HCT116 (cell line): ENCODE results near the gene SMG6. TPM values are rescaled to one million over a fixed set of nuclear protein-coding genes. Genes with fewer than 3 reads are reported as not detected.

ENCODE experiments used
- ATAC-seq: fragments of 200-7000 bp; cut with Tn5 transposase; 2 replicates; pipeline ENCODE4 v1.9.1; 2020; ENCODE audit warnings: mild to moderate bottlenecking, moderate library complexity
- BruUV-seq: library from RNA; stranded (reverse); fragments of 400-500 nt; replicated peaks from 2 replicates; lab custom pipeline; 2021; lab: Mats Ljungman, UMichigan
- CTCF ChIA-PET: fragments of 300-600 bp; sonication (Branson Sonifier 250); formaldehyde crosslinking; loops from one replicate; lab custom pipeline; 2021; ENCODE audit warnings: antibody characterized with exemption; lab: Charles Lee
- POLR2A ChIA-PET: fragments of 300-600, 350-600 bp; sonication (Branson Sonifier 250); formaldehyde crosslinking; loops from one replicate; lab custom pipeline; 2021; ENCODE audit warnings: antibody characterized with exemption; lab: Charles Lee
- RAD21 ChIA-PET, 2 experiments: fragments of 300-600 bp; sonication (Branson Sonifier 250); formaldehyde crosslinking; loops; one replicate each; lab custom pipeline; 2023; ENCODE audit warnings: low total read pairs in 2 of 2; ENCODE audit not compliant: uncharacterized antibody in 2 of 2, unreplicated experiment in 2 of 2, low non-redundant PET in 1 of 2; lab: Charles Lee
- DNase-seq: peaks from one replicate; pipeline ENCODE4 v3.0.0-alpha.2; 2010; ENCODE audit warnings: low read depth, low spot score
- H2AFZ ChIP-seq: fragments of 200-600 bp; shearing (Covaris generic), sonication (generic); 2 replicates; pipeline ENCODE4 v1.6.1; 2017; ENCODE audit warnings: low read depth, mixed run types, mixed read lengths, antibody characterized with exemption, low read length; ENCODE audit not compliant: poor library complexity, severe bottlenecking
- H3K27ac ChIP-seq: 2 replicates; pipeline ENCODE4 v1.5.1; 2012; ENCODE audit warnings: low read depth, low read length
- H3K27me3 ChIP-seq: fragments of 200-600 bp; sonication (generic); 2 replicates; pipeline ENCODE4 v1.6.1; 2016; ENCODE audit warnings: mixed run types, low read length, mixed read lengths; ENCODE audit not compliant: insufficient read depth
- H3K36me3 ChIP-seq, 2 experiments: fragments of 200-500 bp in 1 of 2; fragments of 200-600 bp in 1 of 2; sonication (Bioruptor generic) in 1 of 2; sonication (generic) in 1 of 2; 2 replicates each; pipeline versions ENCODE4 v1.5.1 to v1.6.1; 2014 to 2016; ENCODE audit warnings: low read length in 2 of 2, inconsistent platforms in 1 of 2, mixed read lengths in 1 of 2, mixed run types in 1 of 2; ENCODE audit not compliant: insufficient read depth in 2 of 2, control insufficient read depth in 1 of 2
- H3K4me1 ChIP-seq, 2 experiments: fragments of 200-600 bp in 1 of 2; sonication (generic) in 1 of 2; 2 replicates each; pipeline versions ENCODE4 v1.5.1 to v1.6.1; 2012 to 2017; ENCODE audit warnings: low read length in 2 of 2, inconsistent platforms in 1 of 2, mild to moderate bottlenecking in 1 of 2, mixed read lengths in 1 of 2, mixed run types in 1 of 2, moderate library complexity in 1 of 2; ENCODE audit not compliant: insufficient read depth in 2 of 2, control insufficient read depth in 1 of 2
- H3K4me2 ChIP-seq: fragments of 200-600 bp; sonication (generic); 2 replicates; pipeline ENCODE4 v1.6.1; 2017; ENCODE audit warnings: mixed run types, low read length, mixed read lengths
- H3K4me3 ChIP-seq, 2 experiments: fragments of 200-600 bp in 1 of 2; sonication (generic) in 1 of 2; replicated peaks in 1 of 2; 2 replicates each; pipeline ENCODE4 v1.5.1; 2011 to 2016; ENCODE audit warnings: low read length in 2 of 2, control low read depth in 1 of 2, low read depth in 1 of 2, mild to moderate bottlenecking in 1 of 2, mixed read lengths in 1 of 2, mixed run types in 1 of 2
- H3K79me2 ChIP-seq: fragments of 200-600 bp; sonication (generic); 2 replicates; pipeline ENCODE4 v1.6.1; 2017; ENCODE audit warnings: mild to moderate bottlenecking, mixed run types, low read length, moderate library complexity, mixed read lengths; ENCODE audit not compliant: insufficient read depth
- H3K9ac ChIP-seq: fragments of 200-600 bp; sonication (generic); 2 replicates; pipeline ENCODE4 v1.6.1; 2016; ENCODE audit warnings: low read length, mixed read lengths
- H3K9me2 ChIP-seq: fragments of 200-600 bp; sonication (generic), shearing (Covaris generic); 2 replicates; pipeline ENCODE4 v1.6.1; 2017; ENCODE audit warnings: mixed run types, mild to moderate bottlenecking, moderate library complexity; ENCODE audit not compliant: insufficient read depth
- H3K9me3 ChIP-seq, 2 experiments: fragments of 200-500 bp in 1 of 2; fragments of 200-600 bp in 1 of 2; sonication (Bioruptor generic) in 1 of 2; sonication (generic) in 1 of 2; 2 replicates each; pipeline ENCODE4 v1.6.1; 2014 to 2017; ENCODE audit warnings: low read length in 2 of 2, mixed read lengths in 2 of 2, inconsistent platforms in 1 of 2, low read depth in 1 of 2, mild to moderate bottlenecking in 1 of 2, mixed run types in 1 of 2, moderate library complexity in 1 of 2; ENCODE audit not compliant: control insufficient read depth in 1 of 2, insufficient read depth in 1 of 2
- H4K20me1 ChIP-seq: fragments of 200-600 bp; sonication (generic), shearing (Covaris generic); 2 replicates; pipeline ENCODE4 v1.6.1; 2017; ENCODE audit warnings: mixed run types, mild to moderate bottlenecking, moderate library complexity; ENCODE audit not compliant: insufficient read depth
- CBX3 ChIP-seq: IDR thresholded peaks from 2 replicates; pipeline ENCODE4 v1.6.1; 2012; ENCODE audit warnings: low read depth
- CEBPB ChIP-seq: IDR thresholded peaks from 2 replicates; pipeline ENCODE4 v1.6.1; 2012; ENCODE audit warnings: low read depth
- EGR1 ChIP-seq: IDR thresholded peaks from 2 replicates; pipeline ENCODE4 v1.6.1; 2012; ENCODE audit warnings: low read depth
- EZH2 ChIP-seq: fragments of 200-600 bp; sonication (generic); IDR thresholded peaks from 2 replicates; pipeline ENCODE4 v1.6.1; 2017; ENCODE audit warnings: antibody characterized with exemption, mixed run types
- POLR2AphosphoS5 ChIP-seq: IDR thresholded peaks from 2 replicates; pipeline ENCODE4 v1.6.1; 2011; ENCODE audit warnings: mild to moderate bottlenecking, low read depth, low read length, moderate library complexity
- SIN3A ChIP-seq: IDR thresholded peaks from 2 replicates; pipeline ENCODE4 v1.6.1; 2012; ENCODE audit warnings: low read depth
- SRF ChIP-seq: IDR thresholded peaks from 2 replicates; pipeline ENCODE4 v1.6.1; 2012; ENCODE audit warnings: low read depth
- TCF7L2 ChIP-seq: IDR thresholded peaks from 2 replicates; pipeline ENCODE4 v1.7.0; 2011; ENCODE audit warnings: borderline replicate concordance, inconsistent platforms; ENCODE audit not compliant: insufficient read depth, insufficient read length; ENCODE audit errors: extremely low read depth
- YY1 ChIP-seq: IDR thresholded peaks from 2 replicates; pipeline ENCODE4 v1.6.1; 2011; ENCODE audit warnings: low read length, low read depth, moderate library complexity, mild to moderate bottlenecking; ENCODE audit not compliant: insufficient replicate concordance; ENCODE audit errors: extremely low read depth
- ZFX ChIP-seq: fragments of 450-650 bp; IDR thresholded peaks from 2 replicates; pipeline ENCODE4 v1.6.1; 2017
- intact Hi-C: fragments of 100-400 bp; cut with micrococcal nuclease; formaldehyde crosslinking; loops from 2 replicates; pipeline ENCODE4 v1.10.0; 2022
- total RNA-seq: library from RNA; stranded (reverse); gene quantifications from one replicate; pipeline ENCODE4 v1.2.1, GENCODE V29; 2021; ENCODE audit not compliant: unreplicated experiment
- TF ChIP-seq, protein P1 (sequence below), 3 experiments: fragments of 200-600 bp in 1 of 3; sonication (generic) in 1 of 3; IDR thresholded peaks in 2 of 3; conservative IDR thresholded peaks in 1 of 3; 2 replicates each; pipeline ENCODE4 v1.5.1; 2012 to 2017; ENCODE audit warnings: low read depth in 2 of 3, low read length in 2 of 3, antibody characterized with exemption in 1 of 3, borderline replicate concordance in 1 of 3, control low read depth in 1 of 3, mild to moderate bottlenecking in 1 of 3, mixed read lengths in 1 of 3, mixed run types in 1 of 3, moderate library complexity in 1 of 3; ENCODE audit not compliant: insufficient read depth in 1 of 3
- TF ChIP-seq, protein P2 (sequence below): IDR thresholded peaks from 2 replicates; pipeline ENCODE4 v1.6.1; 2012
- TF ChIP-seq, protein P3 (sequence below): IDR thresholded peaks from 2 replicates; pipeline ENCODE4 v1.6.1; 2012; ENCODE audit warnings: low read depth

SMG6 gene
- total RNA-seq, 1 experiment from 2014 or later, result 23.1 TPM

DNA sequence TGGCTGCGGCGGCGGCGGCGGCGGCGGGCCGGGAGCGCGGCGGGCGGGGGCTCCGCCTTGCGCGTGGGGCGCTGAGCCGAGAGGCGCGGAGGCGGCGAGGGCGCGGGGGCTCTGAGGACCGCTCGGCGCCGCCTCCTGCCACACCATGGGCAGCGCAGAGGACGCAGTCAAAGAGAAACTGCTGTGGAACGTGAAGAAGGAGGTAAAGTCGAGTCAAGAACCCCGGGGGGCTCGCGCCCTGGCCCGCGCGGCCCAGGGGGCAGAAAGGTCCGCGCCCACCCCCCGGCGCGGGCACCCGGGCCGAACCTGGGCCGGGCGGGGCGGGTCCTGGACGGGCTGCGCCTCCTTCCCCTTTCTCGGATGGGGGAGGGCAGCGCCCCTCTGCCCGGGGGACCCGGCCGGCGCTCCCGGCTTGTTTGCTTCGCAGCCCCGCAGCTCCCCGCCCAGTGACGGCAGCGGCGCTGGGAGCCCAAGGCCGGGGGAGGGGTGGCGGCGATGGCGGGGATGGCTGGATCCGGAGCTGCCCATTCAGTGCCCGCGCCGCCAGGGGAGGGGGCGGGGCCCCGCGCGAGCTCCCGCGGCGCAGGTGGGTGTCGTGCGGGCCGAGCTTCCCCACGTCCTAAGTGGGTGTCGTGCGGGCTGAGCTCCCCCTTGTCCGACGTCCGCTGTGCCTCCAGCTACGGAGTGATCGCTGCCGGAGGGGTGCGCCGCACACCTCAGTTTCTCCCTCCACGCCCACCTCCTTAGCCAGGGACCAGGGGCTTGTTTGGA, 34.1 kb upstream of the SMG6 start:
- peaks cover 58% of the 10 kb centered on the region for H3K79me2 ChIP-seq

More for the DNA sequence above, 34.1 kb upstream of the SMG6 start:
- peak overlapping the region; percentile 95 for H3K4me2 ChIP-seq
- intact Hi-C loops, result loop anchor here (5.0 kb wide), 1 partner anchor 70 kb away; no protein-coding TSS in a partner anchor
- no peaks in the 10 kb centered on the region for H3K9me2 ChIP-seq
- POLR2A ChIA-PET, result interaction anchor here (0.5 to 1.3 kb wide), 4 partner anchors 10 to 350 kb away, joined by 3 to 7 read pairs (median 4); no protein-coding TSS in a partner anchor
- no peaks in the 10 kb centered on the region for H3K9me3 ChIP-seq
- peak overlapping the region; percentile 86 for H3K27ac ChIP-seq
- H3K27me3 ChIP-seq, result no peaks in the 10 kb centered on the region
- DNase-seq (no peak), ATAC-seq (peak; percentile 71)
- RAD21 ChIA-PET, result no interaction called here
- BruUV-seq, result no TSS peak
- peaks cover 13% of the 10 kb centered on the region; the same call in 1 of the 2 replicates for H4K20me1 ChIP-seq
- peak overlapping the region; percentile 82 to 99 for H3K4me3 ChIP-seq
- CTCF ChIA-PET, result interaction anchor here (0.7 to 1.5 kb wide), 4 partner anchors 10 to 78 kb away, joined by 3 to 14 read pairs (median 4); no protein-coding TSS in a partner anchor
- H3K9ac ChIP-seq, result peak overlapping the region; percentile 94
- peaks cover 20 to 38% of the 10 kb centered on the region in 2 experiments for H3K36me3 ChIP-seq
- TF ChIP-seq SRF, result no peak
- TF ChIP-seq YY1, result peak; percentile 50
- TF ChIP-seq CBX3, result no peak
- TF ChIP-seq, protein P1, sequence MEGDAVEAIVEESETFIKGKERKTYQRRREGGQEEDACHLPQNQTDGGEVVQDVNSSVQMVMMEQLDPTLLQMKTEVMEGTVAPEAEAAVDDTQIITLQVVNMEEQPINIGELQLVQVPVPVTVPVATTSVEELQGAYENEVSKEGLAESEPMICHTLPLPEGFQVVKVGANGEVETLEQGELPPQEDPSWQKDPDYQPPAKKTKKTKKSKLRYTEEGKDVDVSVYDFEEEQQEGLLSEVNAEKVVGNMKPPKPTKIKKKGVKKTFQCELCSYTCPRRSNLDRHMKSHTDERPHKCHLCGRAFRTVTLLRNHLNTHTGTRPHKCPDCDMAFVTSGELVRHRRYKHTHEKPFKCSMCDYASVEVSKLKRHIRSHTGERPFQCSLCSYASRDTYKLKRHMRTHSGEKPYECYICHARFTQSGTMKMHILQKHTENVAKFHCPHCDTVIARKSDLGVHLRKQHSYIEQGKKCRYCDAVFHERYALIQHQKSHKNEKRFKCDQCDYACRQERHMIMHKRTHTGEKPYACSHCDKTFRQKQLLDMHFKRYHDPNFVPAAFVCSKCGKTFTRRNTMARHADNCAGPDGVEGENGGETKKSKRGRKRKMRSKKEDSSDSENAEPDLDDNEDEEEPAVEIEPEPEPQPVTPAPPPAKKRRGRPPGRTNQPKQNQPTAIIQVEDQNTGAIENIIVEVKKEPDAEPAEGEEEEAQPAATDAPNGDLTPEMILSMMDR (IDR thresholded peaks at IDR 0.05 in 2 of 3, conservative IDR thresholded peaks at IDR 0.05 in 1 of 3; ENCODE audit: borderline replicate concordance in 1 of 3, insufficient read depth in 1 of 3, low read depth in 2 of 3, low read length in 2 of 3), result no peak
- TF ChIP-seq, protein P2, sequence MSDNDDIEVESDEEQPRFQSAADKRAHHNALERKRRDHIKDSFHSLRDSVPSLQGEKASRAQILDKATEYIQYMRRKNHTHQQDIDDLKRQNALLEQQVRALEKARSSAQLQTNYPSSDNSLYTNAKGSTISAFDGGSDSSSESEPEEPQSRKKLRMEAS, result no peak; the same call in 1 of the 2 replicates
- TF ChIP-seq, protein P3, sequence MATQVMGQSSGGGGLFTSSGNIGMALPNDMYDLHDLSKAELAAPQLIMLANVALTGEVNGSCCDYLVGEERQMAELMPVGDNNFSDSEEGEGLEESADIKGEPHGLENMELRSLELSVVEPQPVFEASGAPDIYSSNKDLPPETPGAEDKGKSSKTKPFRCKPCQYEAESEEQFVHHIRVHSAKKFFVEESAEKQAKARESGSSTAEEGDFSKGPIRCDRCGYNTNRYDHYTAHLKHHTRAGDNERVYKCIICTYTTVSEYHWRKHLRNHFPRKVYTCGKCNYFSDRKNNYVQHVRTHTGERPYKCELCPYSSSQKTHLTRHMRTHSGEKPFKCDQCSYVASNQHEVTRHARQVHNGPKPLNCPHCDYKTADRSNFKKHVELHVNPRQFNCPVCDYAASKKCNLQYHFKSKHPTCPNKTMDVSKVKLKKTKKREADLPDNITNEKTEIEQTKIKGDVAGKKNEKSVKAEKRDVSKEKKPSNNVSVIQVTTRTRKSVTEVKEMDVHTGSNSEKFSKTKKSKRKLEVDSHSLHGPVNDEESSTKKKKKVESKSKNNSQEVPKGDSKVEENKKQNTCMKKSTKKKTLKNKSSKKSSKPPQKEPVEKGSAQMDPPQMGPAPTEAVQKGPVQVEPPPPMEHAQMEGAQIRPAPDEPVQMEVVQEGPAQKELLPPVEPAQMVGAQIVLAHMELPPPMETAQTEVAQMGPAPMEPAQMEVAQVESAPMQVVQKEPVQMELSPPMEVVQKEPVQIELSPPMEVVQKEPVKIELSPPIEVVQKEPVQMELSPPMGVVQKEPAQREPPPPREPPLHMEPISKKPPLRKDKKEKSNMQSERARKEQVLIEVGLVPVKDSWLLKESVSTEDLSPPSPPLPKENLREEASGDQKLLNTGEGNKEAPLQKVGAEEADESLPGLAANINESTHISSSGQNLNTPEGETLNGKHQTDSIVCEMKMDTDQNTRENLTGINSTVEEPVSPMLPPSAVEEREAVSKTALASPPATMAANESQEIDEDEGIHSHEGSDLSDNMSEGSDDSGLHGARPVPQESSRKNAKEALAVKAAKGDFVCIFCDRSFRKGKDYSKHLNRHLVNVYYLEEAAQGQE, result no peak
- TF ChIP-seq CEBPB, result no peak
- peak; percentile 13; the same call in 1 of the 2 replicates for TF ChIP-seq ZFX
- 0 out of 2 replicates have a peak, but pooled peaks have one; percentile 21 for TF ChIP-seq EGR1
- no peak for TF ChIP-seq SIN3A
- no peak for TF ChIP-seq EZH2
- TF ChIP-seq POLR2AphosphoS5, result peak; percentile 49
- TF ChIP-seq TCF7L2, result no peak
- peaks cover 2 to 29% of the 10 kb centered on the region in 2 experiments; a peak in 3 of 4 replicates for H3K4me1 ChIP-seq
- peak overlapping the region; percentile 61 for H2AFZ ChIP-seq
